Panc1 (cell line): ENCODE results near the gene DGCR2.

Experiments
- CTCF ChIP-seq: fragments of 450-650 bp; IDR thresholded peaks from 2 replicates; pipeline ENCODE4 v1.5.1; 2017; ENCODE audit warnings: mild to moderate bottlenecking
- REST ChIP-seq, 2 experiments: IDR thresholded peaks; 2 replicates each; pipeline ENCODE4 v1.6.1; 2011 to 2012; ENCODE audit warnings: low read depth in 2 of 2, control low read depth in 1 of 2, low read length in 1 of 2, mild to moderate bottlenecking in 1 of 2, moderate library complexity in 1 of 2; ENCODE audit not compliant: insufficient read depth in 1 of 2
- TCF7L2 ChIP-seq: IDR thresholded peaks from 2 replicates; pipeline ENCODE4 v1.6.1; 2011; ENCODE audit warnings: mild to moderate bottlenecking, low read depth, low read length, inconsistent platforms

- TF ChIP-seq TCF7L2: no peak
- TF ChIP-seq CTCF: no peak
- TF ChIP-seq REST (IDR thresholded peaks at IDR 0.05; ENCODE audit: insufficient read depth in 1 of 2, low read depth in 2 of 2, low read length in 1 of 2): no peak
Measured at GRCh38 chr22:19128946-19129727, 6.9 kb upstream of the DGCR2 start.
